Stimulated activated CD4-positive, alpha-beta T cell treated with anti-CD3 and anti-CD28 coated beads, TNF-alpha, amount 100 ng/mL, for 4 hours (primary cell): Measurements from ENCODE around the gene JDP2.

Experiments
- DNase-seq, 3 experiments: peaks; one replicate each; pipeline ENCODE4 v3.0.0-alpha.2; 2020; ENCODE audit warnings: low read depth in 3 of 3

The JDP2 gene

GRCh38 chr14:75437201-75438143 is 9.7 kb downstream of the JDP2 start:
- no peak for DNase-seq

- no peak for DNase-seq
Observed at GRCh38 chr14:75438486-75439080, 10.8 kb downstream of the JDP2 start.

- DNase-seq, result no peak
Observed at GRCh38 chr14:75439989-75440388, 12.2 kb downstream of the JDP2 start.

- no peak for DNase-seq
Observed at GRCh38 chr14:75440733-75441477, 13.1 kb downstream of the JDP2 start.

- no peak for DNase-seq
Observed at GRCh38 chr14:75441728-75442127, 13.9 kb downstream of the JDP2 start.

GRCh38 chr14:75442166-75442565 is 14.3 kb downstream of the JDP2 start:
- DNase-seq, result no peak

GRCh38 chr14:75442642-75443041 is 14.8 kb downstream of the JDP2 start:
- DNase-seq, result no peak

- no peak for DNase-seq
Observed at GRCh38 chr14:75443203-75443969, 15.6 kb downstream of the JDP2 start.

- no peak for DNase-seq
Observed at GRCh38 chr14:75445236-75445635, 17.4 kb downstream of the JDP2 start.

- no peak for DNase-seq
Observed at GRCh38 chr14:75445963-75446362, 18.1 kb downstream of the JDP2 start.

GRCh38 chr14:75446447-75446846 is 18.6 kb downstream of the JDP2 start:
- no peak for DNase-seq

GRCh38 chr14:75448209-75448608 is 20.4 kb downstream of the JDP2 start:
- DNase-seq, result no peak

GRCh38 chr14:75449036-75449435 is 21.2 kb downstream of the JDP2 start:
- no peak for DNase-seq

- no peak for DNase-seq
Observed at GRCh38 chr14:75449696-75450095, 21.9 kb downstream of the JDP2 start.

GRCh38 chr14:75450381-75451276 is 22.8 kb downstream of the JDP2 start:
- DNase-seq, result no peak

GRCh38 chr14:75452324-75452723 is 24.5 kb downstream of the JDP2 start:
- DNase-seq, result no peak

GRCh38 chr14:75452900-75453816 is 25.3 kb downstream of the JDP2 start:
- DNase-seq, result no peak

GRCh38 chr14:75453817-75454434 is 26.1 kb downstream of the JDP2 start:
- DNase-seq, result no peak

- no peak for DNase-seq
Observed at GRCh38 chr14:75454963-75455546, 27.2 kb downstream of the JDP2 start.
